HUES48 (cell line): ENCODE data around the gene PHF14.

ENCODE experiments used
- H3K27ac ChIP-seq: one replicate; pipeline ENCODE4 v1.7.0; 2013; ENCODE audit warnings: low read depth, low read length, inconsistent platforms
- H3K27me3 ChIP-seq: 2 replicates; pipeline ENCODE4 v1.6.1; 2013; ENCODE audit warnings: mild to moderate bottlenecking, low read length; ENCODE audit not compliant: control insufficient read depth, insufficient read depth
- H3K36me3 ChIP-seq: 2 replicates; pipeline ENCODE4 v1.6.1; 2013; ENCODE audit warnings: low read length; ENCODE audit not compliant: control insufficient read depth, insufficient read depth
- H3K4me1 ChIP-seq: 2 replicates; pipeline ENCODE4 v1.6.1; 2013; ENCODE audit warnings: mild to moderate bottlenecking, low read length; ENCODE audit not compliant: control insufficient read depth, insufficient read depth
- H3K4me3 ChIP-seq: 2 replicates; pipeline ENCODE4 v1.5.1; 2013; ENCODE audit warnings: mild to moderate bottlenecking, low read depth, low read length
- H3K9ac ChIP-seq: 2 replicates; pipeline ENCODE4 v1.6.1; 2013; ENCODE audit warnings: mild to moderate bottlenecking, low read depth, low read length, moderate library complexity
- H3K9me3 ChIP-seq: 2 replicates; pipeline ENCODE4 v1.6.1; 2013; ENCODE audit warnings: low read length; ENCODE audit not compliant: control insufficient read depth, insufficient read depth

PHF14 gene

DNA sequence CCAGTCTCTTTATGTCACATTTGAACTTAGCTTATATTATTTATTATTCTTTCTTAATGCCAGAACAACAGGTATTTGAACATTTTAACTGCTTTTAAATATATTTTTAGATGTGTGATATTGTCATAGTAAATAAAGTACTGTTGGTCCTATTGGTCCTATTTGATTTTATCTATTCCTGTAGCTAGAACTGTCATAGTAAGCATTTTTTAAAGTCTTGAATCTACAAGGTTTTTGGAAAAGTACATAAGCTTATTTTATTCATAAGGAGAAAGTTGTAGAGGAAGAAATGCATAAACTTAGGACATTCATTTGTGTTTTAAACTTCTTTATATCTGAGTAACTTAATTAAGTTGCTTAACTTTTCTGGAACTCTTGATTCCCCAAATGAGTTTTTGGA is 136.0 kb downstream of the PHF14 start:
- H3K27me3 ChIP-seq, result no peaks in the 10 kb centered on the region
- H3K9me3 ChIP-seq, result no peaks in the 10 kb centered on the region
- no peak overlapping the region for H3K27ac ChIP-seq
- H3K9ac ChIP-seq, result no peak overlapping the region
- no peaks in the 10 kb centered on the region for H3K4me1 ChIP-seq
- no peak overlapping the region for H3K4me3 ChIP-seq
- H3K36me3 ChIP-seq, result peaks cover 10% of the 10 kb centered on the region; the same call in 1 of the 2 replicates

DNA sequence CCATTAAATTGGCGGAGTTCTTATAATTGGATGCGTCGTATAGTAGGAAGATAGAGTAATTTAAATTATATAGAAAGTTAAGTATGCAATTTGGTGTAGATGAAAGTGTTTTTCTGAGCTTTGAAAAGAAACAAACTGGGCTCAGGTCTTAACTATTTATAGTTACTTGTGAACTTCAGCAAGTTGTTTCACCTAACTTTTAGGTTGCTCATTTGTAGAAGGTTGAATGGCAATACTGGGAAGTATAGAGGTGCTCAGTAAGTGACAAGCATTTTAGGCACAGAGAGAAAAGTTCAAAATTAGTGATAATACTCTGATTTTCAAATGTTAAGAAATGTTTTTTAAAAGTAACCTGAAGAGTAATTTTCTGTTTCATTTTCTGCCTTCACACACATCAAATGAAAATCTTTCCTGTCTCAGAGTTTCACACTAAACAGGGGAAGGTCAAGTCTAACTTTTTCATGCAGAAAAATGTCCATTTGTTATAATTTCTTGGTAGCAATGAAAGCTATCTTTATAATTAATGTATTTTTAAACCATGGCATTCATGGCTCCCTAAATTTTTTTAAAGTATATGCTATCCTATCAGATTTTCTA is 146.5 kb downstream of the PHF14 start:
- Histone ChIP-seq H3K9ac (no peak overlapping the region), H3K4me1 (no peaks in the 10 kb centered on the region), H3K36me3 (no peaks in the 10 kb centered on the region), H3K4me3 (no peak overlapping the region), H3K27me3 (no peaks in the 10 kb centered on the region), H3K27ac (no peak overlapping the region), H3K9me3 (no peaks in the 10 kb centered on the region)

DNA sequence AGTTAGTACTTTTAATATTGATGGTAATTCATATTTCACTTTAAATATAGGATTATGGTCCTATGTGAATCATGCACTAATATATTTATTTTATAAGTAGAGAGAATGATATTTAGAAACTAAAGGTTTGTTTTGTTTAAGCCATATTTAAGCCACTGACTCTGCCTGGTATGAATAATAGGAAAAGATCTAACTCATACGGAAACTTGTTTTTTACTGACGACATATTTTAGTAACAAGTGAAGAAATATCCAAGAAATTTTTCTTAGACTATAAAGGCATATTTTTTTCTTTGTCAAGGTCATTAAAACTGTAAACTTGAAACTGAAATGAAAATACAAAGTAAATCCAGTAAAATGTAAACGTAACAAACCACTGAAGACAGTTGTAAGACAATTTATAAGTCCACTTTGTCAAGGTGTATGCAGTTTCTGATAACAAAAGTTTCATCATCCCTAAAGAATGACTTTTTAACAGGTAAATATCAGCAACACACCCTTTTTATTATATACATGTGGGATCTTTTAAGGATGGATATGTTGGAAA is 147.1 kb downstream of the PHF14 start:
- Histone ChIP-seq H3K4me3 (no peak overlapping the region), H3K4me1 (no peaks in the 10 kb centered on the region), H3K9me3 (no peaks in the 10 kb centered on the region), H3K27me3 (no peaks in the 10 kb centered on the region), H3K36me3 (no peaks in the 10 kb centered on the region), H3K9ac (no peak overlapping the region), H3K27ac (no peak overlapping the region)

DNA sequence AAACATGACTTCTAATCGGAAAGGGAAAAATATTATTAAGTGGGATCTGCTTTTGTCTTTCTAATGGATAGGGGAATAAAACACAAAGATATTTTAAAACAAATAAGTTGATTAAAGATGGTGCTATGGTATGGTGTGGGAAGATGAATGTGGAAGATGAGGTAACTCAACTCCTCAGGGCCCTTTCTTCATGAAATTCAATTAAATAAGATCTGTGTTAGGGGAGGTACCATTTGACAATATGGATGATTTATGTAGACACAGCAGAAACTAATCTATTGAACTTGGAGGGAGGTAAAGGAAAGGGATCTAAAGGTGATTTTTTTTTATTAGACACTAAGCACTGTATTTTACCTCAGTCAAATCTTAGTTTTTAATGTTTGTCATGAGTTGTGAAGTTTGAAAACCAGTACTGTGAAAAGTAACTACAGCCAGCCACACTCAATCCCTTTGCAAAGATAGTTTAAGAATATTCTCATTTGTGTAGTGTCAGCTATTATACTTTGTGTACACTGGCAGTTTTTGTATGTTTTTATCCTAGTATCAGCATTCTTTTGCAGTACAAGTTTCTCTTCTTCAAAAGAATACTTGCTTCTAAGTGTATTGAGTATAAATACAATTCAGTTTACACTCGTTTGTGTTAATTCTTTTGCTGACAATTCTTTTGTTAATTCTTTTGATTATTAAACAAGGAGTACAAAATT is 151.3 kb downstream of the PHF14 start:
- H3K4me1 ChIP-seq, result peaks cover 20% of the 10 kb centered on the region
- H3K27me3 ChIP-seq, result no peaks in the 10 kb centered on the region
- H3K36me3 ChIP-seq, result no peaks in the 10 kb centered on the region
- H3K9me3 ChIP-seq, result no peaks in the 10 kb centered on the region
- no peak overlapping the region for H3K9ac ChIP-seq
- H3K4me3 ChIP-seq, result no peak overlapping the region
- H3K27ac ChIP-seq, result no peak overlapping the region

DNA sequence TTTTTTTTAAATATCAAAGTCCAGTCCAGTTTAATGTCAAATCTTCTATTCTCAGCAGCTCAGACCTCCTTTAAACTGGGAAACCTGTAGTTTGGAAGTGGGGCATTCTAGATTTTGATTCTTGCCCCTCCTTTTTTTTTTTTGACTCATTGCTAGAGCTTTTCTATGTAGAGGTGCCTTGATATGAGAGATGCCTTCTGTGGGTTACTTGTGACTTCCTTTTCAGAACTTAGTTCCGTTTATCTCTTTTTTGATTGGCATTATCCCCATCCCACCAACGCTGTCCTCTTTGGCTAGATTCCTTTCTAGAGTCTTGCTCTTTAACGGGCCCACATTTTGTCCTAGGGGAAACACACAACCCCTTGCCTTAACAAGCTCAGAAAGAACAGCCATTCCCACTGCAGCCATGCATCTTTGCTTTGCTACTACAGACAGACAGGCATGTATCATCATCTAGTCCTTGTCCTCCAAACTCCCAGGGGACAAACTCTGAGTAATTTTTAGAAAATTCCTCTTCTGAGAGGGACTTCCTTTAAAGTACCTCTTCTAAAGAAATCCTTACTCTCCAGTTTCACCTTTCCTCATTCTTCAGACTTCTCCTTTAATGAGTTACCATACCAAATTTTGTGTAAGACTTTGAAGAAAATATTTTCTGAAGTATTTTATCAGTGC is 153.6 kb downstream of the PHF14 start:
- H3K27me3 ChIP-seq, result no peaks in the 10 kb centered on the region
- no peak overlapping the region for H3K9ac ChIP-seq
- H3K9me3 ChIP-seq, result no peaks in the 10 kb centered on the region
- H3K27ac ChIP-seq, result no peak overlapping the region
- peaks cover 20% of the 10 kb centered on the region for H3K4me1 ChIP-seq
- no peaks in the 10 kb centered on the region for H3K36me3 ChIP-seq
- H3K4me3 ChIP-seq, result no peak overlapping the region

DNA sequence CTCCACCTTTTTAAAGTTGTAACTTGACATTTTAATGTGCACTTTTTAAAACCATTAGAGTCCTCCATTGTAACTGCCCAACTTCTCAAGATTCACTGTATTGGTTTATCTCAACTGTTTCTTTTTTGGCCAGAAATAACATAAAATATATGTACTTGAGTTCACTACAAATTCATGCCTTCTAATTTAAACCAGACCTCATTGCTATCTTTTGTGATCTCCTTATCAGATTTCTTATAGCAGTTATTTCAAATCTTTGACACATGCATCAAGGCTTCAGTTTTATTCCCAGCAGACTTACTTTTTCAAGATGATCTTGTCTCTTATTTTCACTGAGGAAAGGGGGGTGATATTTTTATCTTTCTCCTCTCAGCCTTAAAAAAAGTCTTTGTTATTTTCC is 154.3 kb downstream of the PHF14 start:
- H3K4me3 ChIP-seq, result no peak overlapping the region
- no peak overlapping the region for H3K9ac ChIP-seq
- no peaks in the 10 kb centered on the region for H3K27me3 ChIP-seq
- H3K27ac ChIP-seq, result no peak overlapping the region
- peaks cover 20% of the 10 kb centered on the region for H3K4me1 ChIP-seq
- no peaks in the 10 kb centered on the region for H3K9me3 ChIP-seq
- no peaks in the 10 kb centered on the region for H3K36me3 ChIP-seq

DNA sequence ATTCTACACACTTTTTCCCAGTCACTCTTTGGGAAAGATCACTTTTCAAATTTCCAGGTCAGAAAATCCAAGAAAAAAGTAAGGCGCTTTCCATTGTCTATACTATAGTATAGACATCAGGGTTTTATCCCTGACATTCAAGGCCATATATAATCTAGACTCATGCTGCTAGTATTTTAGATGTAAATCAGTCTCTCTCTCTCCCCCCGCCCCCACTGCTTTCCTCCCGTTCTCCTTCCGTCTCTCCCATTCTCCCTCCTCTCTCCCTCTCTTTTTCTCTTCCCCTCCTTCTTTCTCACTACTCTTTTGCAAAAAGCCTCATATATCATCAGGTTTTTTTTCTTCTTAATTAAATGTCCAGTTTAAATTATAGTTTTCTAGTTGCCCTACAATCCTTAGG is 154.8 kb downstream of the PHF14 start:
- Histone ChIP-seq H3K4me1 (peaks cover 20% of the 10 kb centered on the region), H3K9ac (no peak overlapping the region), H3K4me3 (no peak overlapping the region), H3K27me3 (no peaks in the 10 kb centered on the region), H3K9me3 (no peaks in the 10 kb centered on the region), H3K36me3 (no peaks in the 10 kb centered on the region), H3K27ac (no peak overlapping the region)

DNA sequence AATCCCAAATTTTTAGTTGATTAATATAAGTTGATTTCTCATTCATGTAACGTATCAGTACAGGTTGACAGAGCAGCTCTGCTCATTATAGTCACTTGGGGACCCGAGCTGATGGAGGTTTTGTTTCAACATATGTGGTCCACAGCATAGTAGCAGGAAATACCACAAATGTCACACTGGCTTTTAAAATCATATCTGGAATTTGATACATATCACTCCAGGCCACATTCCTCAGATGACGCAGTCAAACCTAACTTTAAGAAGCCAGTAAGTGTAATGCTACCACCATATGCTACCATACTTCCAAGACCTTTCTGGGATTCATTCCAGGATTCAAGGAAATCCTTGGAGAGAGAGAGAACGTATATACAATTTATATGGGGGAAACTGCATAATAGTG is 156.3 kb downstream of the PHF14 start:
- Histone ChIP-seq H3K4me3 (no peak overlapping the region), H3K9ac (no peak overlapping the region), H3K36me3 (peaks cover 3% of the 10 kb centered on the region; the same call in 1 of the 2 replicates), H3K27me3 (no peaks in the 10 kb centered on the region), H3K4me1 (peaks cover 20% of the 10 kb centered on the region), H3K9me3 (no peaks in the 10 kb centered on the region), H3K27ac (no peak overlapping the region)

DNA sequence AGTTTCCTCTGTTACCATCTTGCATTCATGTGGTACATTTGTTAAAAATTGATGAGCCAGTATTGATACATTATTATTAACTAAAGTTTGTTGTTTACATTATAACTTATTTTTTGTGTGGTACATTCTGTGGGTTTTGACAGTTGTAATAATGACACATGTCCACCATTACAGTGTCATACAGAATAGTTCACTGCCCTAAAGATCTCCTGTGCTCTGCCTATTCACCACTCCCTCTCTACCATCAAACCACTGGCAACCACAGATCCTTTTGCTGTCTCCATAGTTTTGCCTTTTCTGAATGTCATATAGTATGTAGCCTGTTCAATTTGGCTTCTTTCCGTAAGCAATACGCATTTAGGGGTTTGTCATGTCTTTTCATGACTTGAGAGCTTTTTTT is 156.9 kb downstream of the PHF14 start:
- Histone ChIP-seq H3K27me3 (no peaks in the 10 kb centered on the region), H3K9ac (no peak overlapping the region), H3K4me3 (no peak overlapping the region), H3K36me3 (peaks cover 3% of the 10 kb centered on the region; the same call in 1 of the 2 replicates), H3K27ac (no peak overlapping the region), H3K4me1 (peaks cover 20% of the 10 kb centered on the region), H3K9me3 (no peaks in the 10 kb centered on the region)

DNA sequence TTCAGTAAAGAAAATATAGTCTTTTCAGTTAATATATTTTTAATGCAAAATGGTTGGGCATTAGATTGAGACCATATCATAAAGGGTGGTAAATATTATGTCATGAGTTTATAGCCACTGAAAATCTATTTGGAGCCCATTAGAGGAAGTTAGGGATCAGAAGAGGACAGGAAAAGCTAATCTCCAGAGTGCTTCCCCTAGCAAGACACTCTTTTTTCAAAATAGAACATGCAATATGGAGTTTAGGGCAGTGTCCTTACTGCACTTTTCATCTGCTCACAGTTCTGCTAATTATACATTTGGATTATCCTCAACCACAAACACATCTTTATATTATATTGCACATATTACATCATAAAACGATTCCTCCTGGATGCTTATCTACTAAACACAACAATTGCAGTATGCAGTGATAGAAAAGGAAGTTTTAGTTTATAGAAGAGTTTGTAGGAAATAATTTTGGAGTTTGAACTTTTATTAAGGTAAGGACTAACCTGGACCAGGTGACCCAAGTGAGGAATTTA is 159.8 kb downstream of the PHF14 start:
- Histone ChIP-seq H3K4me1 (peaks cover 6% of the 10 kb centered on the region), H3K27ac (no peak overlapping the region), H3K27me3 (no peaks in the 10 kb centered on the region), H3K36me3 (peaks cover 3% of the 10 kb centered on the region; the same call in 1 of the 2 replicates), H3K4me3 (no peak overlapping the region), H3K9ac (no peak overlapping the region), H3K9me3 (no peaks in the 10 kb centered on the region)

DNA sequence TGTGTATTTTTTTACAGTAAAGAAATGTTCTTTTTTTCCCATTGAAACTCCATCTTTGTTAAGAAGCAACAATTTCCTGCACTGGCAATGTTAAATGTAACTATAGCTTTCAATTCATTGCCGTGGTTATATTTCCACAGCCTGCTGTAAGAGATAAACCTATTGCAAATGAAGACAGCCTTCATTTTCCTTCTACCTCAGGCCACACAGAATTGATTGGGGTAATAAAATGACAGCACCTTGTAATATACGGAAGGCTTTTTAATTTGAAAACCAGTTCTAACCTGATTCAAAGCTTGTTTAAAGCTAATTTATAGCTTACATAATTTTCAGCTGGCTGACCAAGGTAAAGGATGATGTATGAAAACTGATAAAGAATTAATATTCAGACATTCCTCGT is 161.9 kb downstream of the PHF14 start:
- H3K4me1 ChIP-seq, result no peaks in the 10 kb centered on the region
- peaks cover 3% of the 10 kb centered on the region; the same call in 1 of the 2 replicates for H3K36me3 ChIP-seq
- no peak overlapping the region for H3K9ac ChIP-seq
- no peak overlapping the region for H3K4me3 ChIP-seq
- no peak overlapping the region for H3K27ac ChIP-seq
- no peaks in the 10 kb centered on the region for H3K27me3 ChIP-seq
- H3K9me3 ChIP-seq, result no peaks in the 10 kb centered on the region
